Measurements from ENCODE around the gene SLC34A1. TPM values are rescaled to one million over a fixed set of nuclear protein-coding genes. Genes with fewer than 3 reads are reported as not detected.

The SLC34A1 gene
- total and polyA plus RNA-seq, 2 of the 13 experiments (the other 11 are each of a cell fraction or from before 2014, with no cell fraction given), result 0.03 to 0.20 TPM

GRCh38 chr5:177390363-177391300 lies 6.4 kb downstream of the SLC34A1 start (continued):
- TF ChIP-seq ATF1 (CRISPR knock-in tag; IDR thresholded peaks at IDR 0.05) (no peak), ZNF264 (CRISPR knock-in tag; IDR thresholded peaks at IDR 0.05) (no peak), ZNF362 (CRISPR knock-in tag; IDR thresholded peaks at IDR 0.05; ENCODE audit: borderline replicate concordance) (no peak), ZNF296 (CRISPR knock-in tag; conservative IDR thresholded peaks at IDR 0.05) (peak; percentile 71), ZSCAN25 (CRISPR knock-in tag; IDR thresholded peaks at IDR 0.05) (no peak), NFAT5 (CRISPR knock-in tag; IDR thresholded peaks at IDR 0.05) (no peak), PRPF4 (IDR thresholded peaks at IDR 0.05; ENCODE audit: low read depth, low read length, poor library complexity, severe bottlenecking) (no peak), ZFP1 (CRISPR knock-in tag; IDR thresholded peaks at IDR 0.05) (no peak), MXD3 (CRISPR knock-in tag; IDR thresholded peaks at IDR 0.05) (no peak), SOX5 (CRISPR knock-in tag; IDR thresholded peaks at IDR 0.05; ENCODE audit: borderline replicate concordance) (peak; percentile 34; the same call in 1 of the 2 replicates), ZEB1 (IDR thresholded peaks at IDR 0.05; ENCODE audit: insufficient replicate concordance, low read depth) (no peak), ELF4 (CRISPR knock-in tag; IDR thresholded peaks at IDR 0.05; ENCODE audit: borderline replicate concordance) (no peak), PPARG (CRISPR knock-in tag; conservative IDR thresholded peaks at IDR 0.05) (0 out of 2 replicates have a peak, but pooled peaks have one; percentile 28), ZC3H4 (CRISPR knock-in tag; IDR thresholded peaks at IDR 0.05; ENCODE audit: borderline replicate concordance) (no peak), MTF2 (CRISPR knock-in tag; IDR thresholded peaks at IDR 0.05; ENCODE audit: borderline replicate concordance) (no peak), THAP11 (CRISPR knock-in tag; IDR thresholded peaks at IDR 0.05) (no peak), BCL6 (CRISPR knock-in tag; IDR thresholded peaks at IDR 0.05) (peak; percentile 39; the same call in 1 of the 2 replicates), MZF1 (CRISPR knock-in tag; IDR thresholded peaks at IDR 0.05; ENCODE audit: borderline replicate concordance) (no peak), ZNF460 (CRISPR knock-in tag; IDR thresholded peaks at IDR 0.05; ENCODE audit: borderline replicate concordance) (no peak), ZNF558 (CRISPR knock-in tag; IDR thresholded peaks at IDR 0.05; ENCODE audit: borderline replicate concordance) (no peak), GTF3A (CRISPR knock-in tag; conservative IDR thresholded peaks at IDR 0.05) (no peak), TEAD3 (CRISPR knock-in tag; optimal IDR thresholded peaks at IDR 0.05; ENCODE audit: borderline replicate concordance) (no peak), ZNF691 (CRISPR knock-in tag; IDR thresholded peaks at IDR 0.05; ENCODE audit: borderline replicate concordance, low read depth) (no peak)
